SK-N-SH (cell line): ENCODE data around the gene DOCK4.

Source experiments
- CHD2 ChIP-seq: fragments of 150-350 bp; IDR thresholded peaks from 2 replicates; pipeline ENCODE4 v1.6.1; 2018; ENCODE audit warnings: low read length; ENCODE audit not compliant: partially characterized antibody
- EP300 ChIP-seq, 2 experiments: IDR thresholded peaks; 2 replicates each; pipeline versions ENCODE4 v1.4.0 to v1.6.1; 2012; ENCODE audit warnings: borderline replicate concordance in 1 of 2, low read depth in 1 of 2, low read length in 1 of 2
- EZH2phosphoT487 ChIP-seq: fragments of 200-600 bp; sonication (generic); IDR thresholded peaks from 2 replicates; pipeline ENCODE4 v1.6.1; 2017; ENCODE audit warnings: low read depth, mixed run types, mild to moderate bottlenecking, antibody characterized with exemption, moderate library complexity, borderline replicate concordance
- NFIC ChIP-seq: IDR thresholded peaks from 2 replicates; pipeline ENCODE4 v1.4.0; 2012; ENCODE audit warnings: borderline replicate concordance
- POLR2AphosphoS5 ChIP-seq: IDR thresholded peaks from 2 replicates; pipeline ENCODE4 v1.6.1; 2012; ENCODE audit warnings: low read depth, low read length
- RAD21 ChIP-seq: IDR thresholded peaks from 2 replicates; pipeline ENCODE4 v1.6.1; 2012; ENCODE audit warnings: mild to moderate bottlenecking, low read length
- RFX5 ChIP-seq: IDR thresholded peaks from 2 replicates; pipeline ENCODE4 v1.6.1; 2012; ENCODE audit warnings: mild to moderate bottlenecking, improper control_type of control experiment, low read length
- SIN3A ChIP-seq: IDR thresholded peaks from 2 replicates; pipeline ENCODE4 v1.6.1; 2012; ENCODE audit warnings: low read depth, mild to moderate bottlenecking, low read length, moderate library complexity, borderline replicate concordance
- SMC3 ChIP-seq: IDR thresholded peaks from 2 replicates; pipeline ENCODE4 v1.6.1; 2012; ENCODE audit warnings: low read depth, low read length, improper control_type of control experiment
- TAF1 ChIP-seq: IDR thresholded peaks from 2 replicates; pipeline ENCODE4 v1.6.1; 2012; ENCODE audit warnings: low read depth, mild to moderate bottlenecking, low read length, moderate library complexity, borderline replicate concordance
- TCF12 ChIP-seq: IDR thresholded peaks from 2 replicates; pipeline ENCODE4 v1.4.0; 2012
- TF ChIP-seq, protein P1 (sequence below): fragments of 200-600 bp; sonication (generic); IDR thresholded peaks from 2 replicates; pipeline ENCODE4 v1.6.1; 2017; ENCODE audit warnings: antibody characterized with exemption, mild to moderate bottlenecking, moderate library complexity
- TF ChIP-seq, protein P2 (sequence below): IDR thresholded peaks from 2 replicates; pipeline ENCODE4 v1.4.0; 2012; ENCODE audit warnings: low read depth, borderline replicate concordance

DNA sequence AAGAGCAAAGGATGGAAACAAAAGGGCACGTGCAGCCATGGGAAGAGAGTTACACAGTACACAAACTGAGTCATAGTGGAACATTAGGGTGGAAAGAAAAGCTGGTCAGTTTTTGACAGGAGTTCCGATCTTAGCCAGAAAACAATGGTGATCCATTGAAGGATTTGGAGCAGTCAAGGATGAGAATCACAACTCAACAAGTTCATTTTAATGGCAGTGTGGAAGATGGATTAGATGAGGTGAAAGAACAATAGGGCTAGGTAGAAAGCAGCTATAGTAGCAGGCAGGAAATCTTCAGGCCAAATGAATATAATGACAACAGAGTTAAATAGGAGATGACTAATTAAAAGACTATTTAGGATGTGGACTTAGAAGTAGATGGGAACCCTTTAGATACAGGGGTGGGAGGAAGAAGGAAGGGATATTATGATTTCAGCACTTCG is 136.3 kb downstream of the DOCK4 start:
- TF ChIP-seq, protein P1, sequence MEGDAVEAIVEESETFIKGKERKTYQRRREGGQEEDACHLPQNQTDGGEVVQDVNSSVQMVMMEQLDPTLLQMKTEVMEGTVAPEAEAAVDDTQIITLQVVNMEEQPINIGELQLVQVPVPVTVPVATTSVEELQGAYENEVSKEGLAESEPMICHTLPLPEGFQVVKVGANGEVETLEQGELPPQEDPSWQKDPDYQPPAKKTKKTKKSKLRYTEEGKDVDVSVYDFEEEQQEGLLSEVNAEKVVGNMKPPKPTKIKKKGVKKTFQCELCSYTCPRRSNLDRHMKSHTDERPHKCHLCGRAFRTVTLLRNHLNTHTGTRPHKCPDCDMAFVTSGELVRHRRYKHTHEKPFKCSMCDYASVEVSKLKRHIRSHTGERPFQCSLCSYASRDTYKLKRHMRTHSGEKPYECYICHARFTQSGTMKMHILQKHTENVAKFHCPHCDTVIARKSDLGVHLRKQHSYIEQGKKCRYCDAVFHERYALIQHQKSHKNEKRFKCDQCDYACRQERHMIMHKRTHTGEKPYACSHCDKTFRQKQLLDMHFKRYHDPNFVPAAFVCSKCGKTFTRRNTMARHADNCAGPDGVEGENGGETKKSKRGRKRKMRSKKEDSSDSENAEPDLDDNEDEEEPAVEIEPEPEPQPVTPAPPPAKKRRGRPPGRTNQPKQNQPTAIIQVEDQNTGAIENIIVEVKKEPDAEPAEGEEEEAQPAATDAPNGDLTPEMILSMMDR, result no peak
- TF ChIP-seq EZH2phosphoT487 (no peak), TCF12 (no peak), NFIC (no peak), RAD21 (no peak), SIN3A (no peak), POLR2AphosphoS5 (no peak), RFX5 (no peak), EP300 (IDR thresholded peaks at IDR 0.05; ENCODE audit: borderline replicate concordance in 1 of 2, low read depth in 1 of 2, low read length in 1 of 2) (no peak), TAF1 (no peak), CHD2 (no peak), SMC3 (no peak)
- TF ChIP-seq, protein P2, sequence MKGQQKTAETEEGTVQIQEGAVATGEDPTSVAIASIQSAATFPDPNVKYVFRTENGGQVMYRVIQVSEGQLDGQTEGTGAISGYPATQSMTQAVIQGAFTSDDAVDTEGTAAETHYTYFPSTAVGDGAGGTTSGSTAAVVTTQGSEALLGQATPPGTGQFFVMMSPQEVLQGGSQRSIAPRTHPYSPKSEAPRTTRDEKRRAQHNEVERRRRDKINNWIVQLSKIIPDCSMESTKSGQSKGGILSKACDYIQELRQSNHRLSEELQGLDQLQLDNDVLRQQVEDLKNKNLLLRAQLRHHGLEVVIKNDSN, result no peak
